ENCODE data around the gene CTSF. TPM values are rescaled to one million over a fixed set of nuclear protein-coding genes. Genes with fewer than 3 reads are reported as not detected.

Gene CTSF
- total RNA-seq, 1 donor from 2014 or later: 0.68 TPM

DNA sequence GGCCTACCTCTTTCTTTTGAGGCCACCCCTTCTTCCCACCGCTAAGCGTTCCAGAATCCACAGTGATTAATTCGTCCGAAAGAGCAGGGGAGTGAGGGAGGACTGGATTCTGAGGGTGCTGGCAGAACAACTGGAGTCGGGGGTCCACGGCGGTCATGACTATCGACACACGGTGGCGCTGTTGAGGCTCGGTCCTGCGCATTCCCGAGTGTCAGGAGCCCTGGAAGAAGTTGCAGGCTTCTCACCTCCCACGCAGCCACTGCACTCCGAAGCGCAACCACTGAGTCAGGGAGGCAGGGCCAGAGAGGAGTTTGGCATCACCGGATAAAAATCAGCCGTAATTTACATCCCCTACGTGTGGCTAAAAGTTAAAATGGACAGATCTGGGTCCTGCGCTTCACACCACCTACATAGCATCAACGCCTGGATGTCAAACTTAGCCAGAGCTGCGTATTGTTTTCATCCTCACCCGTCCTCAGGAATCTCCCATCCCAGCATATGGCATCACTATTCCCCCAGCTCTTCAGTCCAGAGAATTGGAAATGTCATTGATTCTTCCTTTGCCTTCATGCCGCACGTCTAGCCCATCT, 10.7 kb upstream of the CTSF start:
- intact Hi-C loops (cut with micrococcal nuclease): loop anchor here (1.0 to 10.0 kb wide), 3 partner anchors 38 to 256 kb away; partner anchors contain the start of gene RBM14
- Mint-ChIP-seq H3K27me3 (peaks cover 19% of the 10 kb centered on the region), H3K27ac (no peak overlapping the region), H3K9me3 (no peaks in the 10 kb centered on the region), H3K36me3 (ENCODE audit: low read depth) (no peaks in the 10 kb centered on the region), H3K4me1 (peaks cover 11% of the 10 kb centered on the region), H3K4me3 (no peak overlapping the region)
- peak; percentile 92 for DNase-seq

DNA sequence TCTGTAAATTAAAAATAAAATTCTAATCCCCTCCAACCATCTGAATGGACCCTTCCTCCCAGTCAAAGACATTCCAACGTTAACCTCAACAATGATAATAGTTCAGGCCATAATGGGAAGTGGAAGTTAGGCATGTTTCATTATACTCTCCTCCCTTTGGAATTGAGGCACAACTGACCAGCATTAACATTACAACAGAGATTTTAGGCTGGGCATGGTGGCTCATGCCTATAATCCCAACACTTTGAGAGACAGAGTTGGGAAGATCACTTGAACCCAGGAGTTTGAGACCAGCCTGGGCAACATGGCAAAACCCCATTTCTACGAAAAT, 2.4 kb upstream of the CTSF start:
- no peak overlapping the region for H3K27ac Mint-ChIP-seq
- peaks cover 41% of the 10 kb centered on the region for H3K27me3 Mint-ChIP-seq
- no peak overlapping the region for H3K4me3 Mint-ChIP-seq
- no peaks in the 10 kb centered on the region for H3K9me3 Mint-ChIP-seq
- intact Hi-C loops (cut with micrococcal nuclease): loop anchor here (10.0 kb wide), 1 partner anchor 264 kb away; no protein-coding TSS in a partner anchor
- H3K4me1 Mint-ChIP-seq: peaks cover 5% of the 10 kb centered on the region
- H3K36me3 Mint-ChIP-seq (ENCODE audit: low read depth): no peaks in the 10 kb centered on the region
- DNase-seq: no peak

DNA sequence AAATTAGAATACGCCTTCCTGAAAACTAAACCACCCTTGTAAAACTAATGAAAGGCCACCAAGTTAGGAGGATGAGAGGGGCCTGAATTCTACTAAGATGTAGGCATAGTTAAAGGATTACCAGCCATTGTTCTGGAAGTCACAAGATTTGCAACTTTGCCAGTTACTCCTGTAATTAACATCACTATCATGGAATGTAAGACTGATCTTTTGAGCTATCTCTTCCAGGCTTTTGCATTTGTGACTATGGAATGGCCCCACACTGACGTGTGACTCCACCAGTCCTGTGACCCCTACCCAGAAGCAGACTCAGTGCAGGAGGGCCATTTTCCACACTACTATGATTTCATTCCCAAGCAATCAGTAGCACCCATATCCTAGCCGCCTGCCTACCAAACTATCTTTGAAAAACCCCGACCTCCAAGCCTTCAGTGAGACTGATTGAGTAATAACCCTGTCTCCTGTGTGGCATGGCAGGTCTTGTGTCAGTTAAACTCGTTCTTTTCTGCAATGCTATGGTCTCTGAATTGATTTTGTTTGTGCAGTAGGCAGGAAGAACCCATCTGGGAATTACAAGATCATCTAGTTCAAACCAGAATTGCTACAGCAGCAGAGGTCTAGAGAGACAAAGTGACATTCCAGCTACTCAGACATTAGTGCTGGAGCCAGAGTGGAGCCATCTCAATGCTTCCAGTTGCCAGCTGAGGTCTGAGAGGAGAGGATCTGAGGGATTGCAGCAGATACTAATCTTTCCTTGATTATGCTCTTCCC, 1.9 kb upstream of the CTSF start:
- peaks cover 40% of the 10 kb centered on the region for H3K27me3 Mint-ChIP-seq
- no peaks in the 10 kb centered on the region for H3K36me3 Mint-ChIP-seq (ENCODE audit: low read depth)
- no peak overlapping the region for H3K27ac Mint-ChIP-seq
- intact Hi-C loops (cut with micrococcal nuclease): loop anchor here (10.0 kb wide), 1 partner anchor 265 kb away; no protein-coding TSS in a partner anchor
- H3K9me3 Mint-ChIP-seq: no peaks in the 10 kb centered on the region
- no peak for DNase-seq
- H3K4me3 Mint-ChIP-seq: no peak overlapping the region
- H3K4me1 Mint-ChIP-seq: peaks cover 5% of the 10 kb centered on the region

DNA sequence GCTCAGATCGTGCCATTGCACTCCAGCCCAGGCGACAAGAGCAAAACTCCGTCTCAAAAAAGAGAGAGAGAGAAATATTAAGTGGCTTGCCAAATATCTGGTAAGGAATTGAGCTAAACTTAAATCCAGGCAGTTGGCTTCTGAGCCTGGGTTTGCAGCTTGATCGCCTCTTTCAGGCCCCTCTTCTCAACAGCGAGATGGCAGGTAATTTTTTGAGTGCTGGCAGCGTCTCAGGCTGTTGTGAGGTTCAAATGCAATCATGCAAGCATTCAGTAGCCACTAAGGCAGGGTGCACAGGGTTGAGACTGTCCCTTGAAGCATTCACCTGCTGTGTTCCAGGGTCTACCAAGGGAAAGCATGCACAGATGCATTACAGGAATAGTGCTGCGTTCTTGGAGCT, 670 bp upstream of the CTSF start:
- intact Hi-C loops (cut with micrococcal nuclease): no loop called here
- H3K4me3 Mint-ChIP-seq: no peak overlapping the region
- no peak for DNase-seq
- H3K27me3 Mint-ChIP-seq: peaks cover 32% of the 10 kb centered on the region
- H3K4me1 Mint-ChIP-seq: peaks cover 5% of the 10 kb centered on the region
- H3K36me3 Mint-ChIP-seq (ENCODE audit: low read depth): no peaks in the 10 kb centered on the region
- no peaks in the 10 kb centered on the region for H3K9me3 Mint-ChIP-seq
- H3K27ac Mint-ChIP-seq: no peak overlapping the region

DNA sequence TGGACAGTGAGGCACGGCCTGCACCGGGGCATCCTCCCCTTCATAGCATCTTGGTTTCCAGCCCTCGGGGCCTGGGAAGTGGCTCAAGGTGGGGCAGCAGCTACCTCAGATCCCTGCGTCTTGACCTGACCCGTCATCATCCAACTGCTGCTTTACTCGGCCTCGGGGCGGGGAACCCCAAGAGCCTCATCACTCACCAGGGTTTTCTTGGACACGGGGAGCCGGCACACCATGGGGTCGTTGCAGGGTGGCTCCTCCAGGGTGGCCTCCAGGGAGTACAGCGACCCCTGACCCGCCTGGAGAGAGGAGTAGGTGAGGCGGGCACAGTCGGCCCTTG, 651 bp downstream of the CTSF start:
- intact Hi-C loops (cut with micrococcal nuclease): no loop called here
- no peaks in the 10 kb centered on the region for H3K9me3 Mint-ChIP-seq
- no peaks in the 10 kb centered on the region for H3K36me3 Mint-ChIP-seq (ENCODE audit: low read depth)
- no peak for DNase-seq
- no peak overlapping the region for H3K27ac Mint-ChIP-seq
- H3K4me3 Mint-ChIP-seq: peak overlapping the region; percentile 75
- H3K27me3 Mint-ChIP-seq: peaks cover 30% of the 10 kb centered on the region
- H3K4me1 Mint-ChIP-seq: peaks cover 5% of the 10 kb centered on the region

DNA sequence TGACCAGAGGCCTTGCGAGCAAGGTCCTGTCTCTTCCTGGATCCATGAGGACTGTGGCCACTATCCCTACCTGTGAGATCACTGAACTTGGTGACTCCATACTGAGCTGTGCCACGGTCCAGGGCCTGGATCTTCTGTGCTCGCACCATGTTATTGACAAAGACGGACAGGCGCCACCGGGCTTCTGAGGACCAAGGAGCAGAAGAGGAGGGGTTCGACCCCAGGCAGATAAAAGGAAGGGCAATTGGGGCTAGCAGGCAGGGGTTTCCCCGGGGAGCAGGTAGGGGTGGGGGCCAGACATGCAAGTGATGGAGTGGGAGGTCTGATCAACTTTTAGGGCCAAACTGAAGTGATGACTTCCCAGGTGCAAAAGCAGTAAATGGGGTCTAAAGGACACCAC, 2.2 kb downstream of the CTSF start:
- intact Hi-C loops (cut with micrococcal nuclease): no loop called here
- no peak overlapping the region for H3K27ac Mint-ChIP-seq
- H3K9me3 Mint-ChIP-seq: no peaks in the 10 kb centered on the region
- no peak for DNase-seq
- H3K4me1 Mint-ChIP-seq: peaks cover 5% of the 10 kb centered on the region
- H3K4me3 Mint-ChIP-seq: peak overlapping the region; percentile 57
- H3K27me3 Mint-ChIP-seq: peaks cover 30% of the 10 kb centered on the region
- H3K36me3 Mint-ChIP-seq (ENCODE audit: low read depth): no peaks in the 10 kb centered on the region

DNA sequence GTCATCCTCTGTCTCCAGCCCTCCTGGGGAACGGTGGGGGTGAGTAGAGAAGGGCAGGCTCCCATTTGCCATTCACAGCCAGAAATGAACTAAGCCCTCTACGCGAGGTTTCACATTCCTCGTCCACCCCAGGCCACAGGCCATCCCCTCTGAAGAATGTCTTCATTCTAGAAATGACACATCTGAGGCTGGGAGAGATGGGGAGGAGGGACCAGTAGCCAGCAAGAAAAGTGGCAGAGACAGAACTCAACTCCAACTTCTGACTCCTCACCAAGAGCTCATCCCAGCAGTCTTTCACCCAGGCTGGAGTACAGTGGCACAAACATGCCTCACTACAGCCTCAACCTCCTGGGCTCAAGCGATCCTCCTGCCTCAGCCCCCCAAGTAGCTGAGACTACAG, 3.4 kb downstream of the CTSF start:
- H3K27me3 Mint-ChIP-seq: peaks cover 20% of the 10 kb centered on the region
- DNase-seq: no peak
- no peaks in the 10 kb centered on the region for H3K9me3 Mint-ChIP-seq
- no peak overlapping the region for H3K4me3 Mint-ChIP-seq
- H3K36me3 Mint-ChIP-seq (ENCODE audit: low read depth): no peaks in the 10 kb centered on the region
- intact Hi-C loops (cut with micrococcal nuclease): no loop called here
- H3K27ac Mint-ChIP-seq: no peak overlapping the region
- H3K4me1 Mint-ChIP-seq: peaks cover 5% of the 10 kb centered on the region

DNA sequence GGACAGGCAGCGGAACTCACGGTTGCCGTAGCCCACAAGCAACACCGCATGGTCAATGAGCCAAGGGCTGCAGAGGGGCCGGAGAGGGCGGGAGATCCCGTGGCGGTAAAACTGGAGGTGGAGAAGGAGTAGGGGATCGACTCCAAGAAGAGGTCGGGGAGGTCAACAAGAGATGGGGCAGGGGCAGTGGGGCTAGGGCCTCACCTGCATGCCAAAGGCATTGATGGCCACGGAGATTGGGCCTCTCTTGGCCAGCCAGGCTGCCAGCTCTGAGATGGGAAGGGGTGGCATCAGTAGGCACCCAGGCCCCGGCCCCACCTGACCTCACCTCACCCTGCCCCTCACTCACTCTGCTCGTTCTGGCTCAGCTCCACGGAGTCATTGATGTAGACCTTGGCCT, 3.9 kb downstream of the CTSF start:
- intact Hi-C loops (cut with micrococcal nuclease): no loop called here

DNA sequence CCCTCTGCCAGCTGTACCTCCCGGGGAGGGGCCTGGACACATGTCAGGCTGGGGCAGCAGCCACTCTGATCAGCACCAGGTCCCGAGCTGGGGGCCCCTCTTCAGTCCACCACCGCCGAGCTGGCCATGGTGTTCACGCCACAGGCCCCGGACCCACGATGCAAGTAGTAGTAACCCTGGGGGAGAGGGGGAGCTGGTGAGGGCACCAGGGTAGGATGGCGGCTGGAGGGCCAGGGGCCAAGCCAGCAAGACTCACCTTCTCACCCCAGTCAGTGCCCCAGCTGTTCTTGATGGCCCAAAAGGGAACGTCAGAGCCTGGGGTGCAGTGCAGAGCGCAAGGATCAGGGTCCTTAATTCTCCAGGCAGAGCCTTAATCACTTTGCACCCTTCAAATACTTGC, 4.6 kb downstream of the CTSF start:
- Mint-ChIP-seq H3K27me3 (peaks cover 22% of the 10 kb centered on the region), H3K9me3 (no peaks in the 10 kb centered on the region), H3K36me3 (ENCODE audit: low read depth) (no peaks in the 10 kb centered on the region), H3K4me3 (no peak overlapping the region), H3K4me1 (peaks cover 5% of the 10 kb centered on the region), H3K27ac (no peak overlapping the region)
- intact Hi-C loops (cut with micrococcal nuclease): no loop called here
- no peak for DNase-seq

More for the DNA sequence above, 3.9 kb downstream of the CTSF start:
- H3K9me3 Mint-ChIP-seq: no peaks in the 10 kb centered on the region
- H3K4me3 Mint-ChIP-seq: no peak overlapping the region
- H3K27ac Mint-ChIP-seq: no peak overlapping the region
- H3K27me3 Mint-ChIP-seq: peaks cover 19% of the 10 kb centered on the region
- DNase-seq: no peak
- no peaks in the 10 kb centered on the region for H3K36me3 Mint-ChIP-seq (ENCODE audit: low read depth)
- peaks cover 5% of the 10 kb centered on the region for H3K4me1 Mint-ChIP-seq

DNA sequence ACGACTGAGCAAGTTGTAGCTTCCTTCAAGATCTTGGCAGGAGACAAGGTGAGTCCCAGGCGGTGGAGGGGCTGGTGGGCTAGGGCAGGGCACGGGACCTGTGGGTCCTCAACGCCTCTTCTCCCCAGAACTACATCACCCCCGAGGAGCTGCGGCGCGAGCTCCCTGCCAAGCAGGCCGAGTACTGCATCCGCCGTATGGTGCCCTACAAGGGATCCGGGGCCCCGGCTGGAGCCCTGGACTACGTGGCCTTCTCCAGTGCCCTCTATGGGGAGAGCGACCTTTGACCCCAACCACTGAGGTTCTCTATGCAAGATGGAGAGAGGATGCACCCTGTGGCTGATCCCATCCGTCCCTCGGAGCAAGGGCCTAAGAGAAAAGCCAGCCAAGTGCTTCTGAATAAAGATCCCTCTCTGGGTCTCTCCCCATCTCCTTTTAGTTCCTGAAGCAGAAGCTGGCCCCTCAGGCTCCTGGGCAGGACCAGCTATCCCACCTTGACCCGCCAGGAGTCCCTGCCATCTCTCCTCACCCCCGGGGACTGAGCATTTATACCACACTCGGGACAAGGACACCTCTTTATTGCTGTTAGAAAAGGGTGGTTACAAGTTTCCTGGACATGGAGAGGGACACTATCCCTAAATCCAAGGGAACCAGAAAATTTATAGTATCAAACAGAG, 5.4 kb downstream of the CTSF start:
- Mint-ChIP-seq H3K36me3 (ENCODE audit: low read depth) (no peaks in the 10 kb centered on the region), H3K9me3 (no peaks in the 10 kb centered on the region), H3K27me3 (peaks cover 21% of the 10 kb centered on the region), H3K4me1 (peaks cover 6% of the 10 kb centered on the region), H3K4me3 (no peak overlapping the region), H3K27ac (no peak overlapping the region)
- intact Hi-C loops (cut with micrococcal nuclease): no loop called here
- no peak for DNase-seq

DNA sequence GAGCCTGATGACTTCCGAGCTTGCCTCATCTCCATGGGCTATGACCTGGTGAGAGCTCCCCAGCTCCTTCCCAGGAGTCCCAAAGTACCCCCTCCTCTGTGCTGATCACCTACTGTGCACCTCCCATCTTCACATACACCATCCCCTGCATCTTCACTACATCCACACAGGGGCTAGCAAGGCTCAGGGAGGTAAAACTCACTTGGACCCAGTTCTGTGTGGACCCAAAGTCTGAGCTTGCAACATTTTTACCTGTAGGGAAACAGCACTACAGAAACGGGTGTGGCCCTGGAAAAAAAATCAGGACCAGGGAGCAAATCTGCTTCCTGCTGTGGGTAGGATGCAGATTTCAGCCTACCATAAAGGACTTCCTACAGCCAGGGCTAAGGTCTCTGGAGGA, 6.1 kb downstream of the CTSF start:
- H3K36me3 Mint-ChIP-seq (ENCODE audit: low read depth): no peaks in the 10 kb centered on the region
- no peak overlapping the region for H3K4me3 Mint-ChIP-seq
- H3K9me3 Mint-ChIP-seq: no peaks in the 10 kb centered on the region
- intact Hi-C loops (cut with micrococcal nuclease): no loop called here
- peaks cover 15% of the 10 kb centered on the region for H3K27me3 Mint-ChIP-seq
- no peak overlapping the region for H3K27ac Mint-ChIP-seq
- DNase-seq: no peak
- H3K4me1 Mint-ChIP-seq: peaks cover 6% of the 10 kb centered on the region

DNA sequence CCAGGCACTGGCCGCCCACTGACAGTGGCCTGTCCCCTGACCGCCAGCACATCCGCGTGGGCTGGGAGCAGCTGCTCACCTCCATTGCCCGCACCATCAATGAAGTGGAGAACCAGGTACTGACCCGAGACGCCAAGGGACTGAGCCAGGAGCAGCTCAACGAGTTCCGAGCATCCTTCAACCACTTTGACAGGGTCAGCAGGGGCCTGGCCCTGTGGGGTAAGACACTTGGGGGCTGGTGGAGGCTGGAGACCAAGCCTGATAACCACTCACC, 6.5 kb downstream of the CTSF start:
- intact Hi-C loops (cut with micrococcal nuclease): no loop called here
- Mint-ChIP-seq H3K4me1 (peaks cover 6% of the 10 kb centered on the region), H3K4me3 (no peak overlapping the region), H3K27me3 (peaks cover 13% of the 10 kb centered on the region), H3K36me3 (ENCODE audit: low read depth) (no peaks in the 10 kb centered on the region), H3K9me3 (no peaks in the 10 kb centered on the region), H3K27ac (no peak overlapping the region)
- no peak for DNase-seq

DNA sequence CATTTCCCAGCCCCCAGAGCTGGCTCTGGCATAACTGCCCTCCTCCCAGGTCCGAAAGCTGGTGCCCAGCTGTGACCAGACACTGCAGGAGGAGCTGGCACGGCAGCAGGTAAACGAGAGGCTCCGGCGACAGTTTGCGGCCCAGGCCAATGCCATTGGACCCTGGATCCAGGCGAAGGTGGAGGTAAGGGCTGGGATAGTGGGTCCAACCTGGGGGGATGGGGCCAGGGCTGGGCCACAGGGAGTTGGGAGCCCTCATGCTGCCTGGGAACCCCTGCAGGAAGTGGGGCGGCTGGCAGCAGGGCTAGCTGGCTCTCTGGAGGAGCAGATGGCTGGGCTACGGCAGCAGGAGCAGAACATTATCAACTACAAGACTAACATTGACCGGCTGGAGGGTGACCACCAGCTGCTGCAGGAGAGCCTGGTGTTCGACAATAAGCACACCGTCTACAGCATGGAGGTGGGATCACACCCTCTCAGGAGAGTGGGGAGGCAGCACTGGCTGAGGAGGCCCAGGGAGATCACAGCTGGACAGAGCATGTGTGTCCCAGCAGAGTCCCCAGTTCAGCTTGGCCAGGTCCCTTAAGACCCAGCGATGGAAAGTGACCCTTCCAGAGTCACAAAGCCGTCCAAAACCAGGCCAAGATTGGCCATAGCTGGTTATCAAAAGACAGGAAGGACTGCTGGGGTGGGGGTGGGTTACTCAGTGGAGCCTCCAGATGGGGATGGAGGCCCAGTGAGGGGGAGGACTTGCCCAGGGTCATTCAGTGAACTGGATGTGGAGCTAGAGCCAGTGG, 7.0 kb downstream of the CTSF start:
- DNase-seq: no peak
- no peaks in the 10 kb centered on the region for H3K9me3 Mint-ChIP-seq
- peaks cover 6% of the 10 kb centered on the region for H3K4me1 Mint-ChIP-seq
- no peak overlapping the region for H3K27ac Mint-ChIP-seq
- H3K36me3 Mint-ChIP-seq (ENCODE audit: low read depth): no peaks in the 10 kb centered on the region
- H3K27me3 Mint-ChIP-seq: peaks cover 11% of the 10 kb centered on the region
- no peak overlapping the region for H3K4me3 Mint-ChIP-seq
- intact Hi-C loops (cut with micrococcal nuclease): no loop called here
